GM18909 (cell line): ENCODE measurements around the gene CTSH.
"Not testable (repeated sequence)": the region's sequence is repeated elsewhere in the genome, so short reads cannot be mapped to it uniquely, and the experiment has no call there.

ENCODE experiments used
- ATAC-seq: cut with Tn5 transposase; IDR thresholded peaks from one replicate; pipeline ENCODE4 v1.9.1; 2021; ENCODE audit warnings: mild to moderate bottlenecking; ENCODE audit not compliant: unreplicated experiment, poor library complexity

CTSH gene

DNA sequence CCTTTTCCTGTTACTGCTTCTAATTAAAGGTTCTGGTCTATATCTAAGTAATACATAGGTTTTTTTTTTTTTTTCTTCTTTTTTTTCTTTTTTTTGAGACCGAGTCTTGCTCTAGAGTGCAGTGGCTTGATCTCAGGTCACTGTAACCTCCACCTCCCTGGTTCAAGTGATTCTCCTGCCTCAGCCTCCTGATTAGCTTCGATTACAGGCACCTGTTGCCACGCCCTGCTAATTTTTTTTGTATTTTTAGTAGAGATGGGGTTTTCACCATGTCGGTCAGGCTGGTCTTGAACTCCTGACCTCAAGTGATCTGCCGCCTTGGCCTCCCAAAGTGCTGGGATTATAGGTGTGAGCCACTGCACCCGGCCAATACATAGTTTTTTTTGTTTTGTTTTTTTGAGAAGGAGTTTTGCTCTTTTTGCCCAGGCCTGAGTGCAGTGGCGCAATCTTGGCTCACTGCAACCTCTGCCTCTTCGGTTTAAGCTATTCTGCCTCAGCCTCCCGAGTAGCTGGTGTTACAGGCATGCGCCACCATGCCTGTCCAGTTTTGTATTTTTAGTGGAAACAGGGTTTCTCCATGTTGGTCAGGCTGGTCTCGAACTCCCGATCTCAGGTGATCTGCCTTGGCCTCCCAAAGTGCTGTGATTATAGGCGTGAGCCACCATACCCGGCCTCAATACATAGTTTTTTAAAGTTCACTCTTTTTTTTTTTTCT lies 43.9 kb downstream of the CTSH start:
- ATAC-seq: not testable (repeated sequence)

- no peak for ATAC-seq
These were observed 46.3 kb downstream of the CTSH start for GRCh38 chr15:78898540-78898939.

GRCh38 chr15:78895471-78895870 lies 49.4 kb downstream of the CTSH start:
- ATAC-seq: no peak

- ATAC-seq: no peak
These were observed 51.3 kb downstream of the CTSH start for GRCh38 chr15:78893538-78893937.

DNA sequence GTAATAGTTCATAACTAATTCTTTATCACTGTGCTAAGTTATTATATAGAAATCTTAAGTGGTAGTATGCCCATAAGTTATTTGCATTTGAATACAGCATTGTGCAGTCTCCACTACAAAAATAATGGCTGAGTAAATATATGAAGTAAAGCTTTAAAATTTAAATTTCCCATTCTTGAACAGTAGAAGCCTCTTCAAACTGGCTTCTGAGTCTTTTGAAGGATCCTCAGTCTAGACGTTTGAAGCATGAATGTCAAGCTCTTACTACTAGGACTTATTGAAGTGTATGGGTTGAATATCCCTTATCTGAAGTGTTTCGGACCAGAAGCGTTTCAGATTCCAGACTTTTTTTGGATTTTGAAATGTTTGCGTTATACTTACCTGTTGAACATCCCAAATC lies 55.8 kb downstream of the CTSH start:
- no peak for ATAC-seq

- no peak for ATAC-seq
These were observed 63.2 kb downstream of the CTSH start for GRCh38 chr15:78881681-78882080.

GRCh38 chr15:78880813-78881212 lies 64.0 kb downstream of the CTSH start:
- ATAC-seq: no peak

DNA sequence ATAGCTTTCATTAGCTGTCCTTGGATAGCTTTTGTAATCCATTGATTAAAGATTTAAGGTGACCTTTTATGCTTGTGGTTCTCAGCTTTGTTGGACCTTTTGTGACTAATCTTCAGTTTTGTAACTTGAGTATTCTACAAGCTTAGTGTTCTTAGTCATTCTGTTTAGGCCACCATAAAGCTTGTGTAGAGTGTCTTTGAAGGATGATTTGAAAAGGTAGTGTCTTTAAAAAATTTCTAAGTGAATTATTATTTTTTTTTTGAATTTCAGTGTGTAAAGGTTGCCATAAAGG lies 64.7 kb downstream of the CTSH start:
- no peak for ATAC-seq

GRCh38 chr15:78879517-78880241 lies 65.2 kb downstream of the CTSH start:
- no peak for ATAC-seq

GRCh38 chr15:78878356-78878755 lies 66.5 kb downstream of the CTSH start:
- no peak for ATAC-seq

DNA sequence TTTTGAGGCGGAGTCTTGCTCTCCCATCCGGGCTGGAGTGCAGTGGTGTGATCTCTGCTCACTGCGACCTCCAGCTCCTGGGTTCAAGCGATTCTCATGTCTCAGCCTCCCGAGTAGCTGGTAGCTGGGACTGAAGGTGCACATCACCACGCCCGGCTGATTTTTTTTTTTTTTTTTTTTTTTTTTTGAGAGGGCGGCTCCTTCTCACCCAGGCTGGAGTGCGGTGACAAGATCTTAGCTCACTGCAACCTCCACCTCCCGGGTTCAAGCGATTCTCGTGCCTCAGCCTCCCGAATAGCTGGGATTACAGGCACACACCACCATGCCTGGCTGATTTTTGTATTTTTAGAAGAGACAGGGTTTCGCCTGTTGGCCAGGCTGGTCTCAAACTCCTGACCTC lies 67.9 kb downstream of the CTSH start:
- not testable (repeated sequence) for ATAC-seq

GRCh38 chr15:78875107-78875914 lies 69.5 kb downstream of the CTSH start:
- ATAC-seq: no peak

GRCh38 chr15:78873793-78874765 lies 70.8 kb downstream of the CTSH start:
- ATAC-seq: no peak

GRCh38 chr15:78872972-78873792 lies 71.7 kb downstream of the CTSH start:
- ATAC-seq: peak; percentile 73

DNA sequence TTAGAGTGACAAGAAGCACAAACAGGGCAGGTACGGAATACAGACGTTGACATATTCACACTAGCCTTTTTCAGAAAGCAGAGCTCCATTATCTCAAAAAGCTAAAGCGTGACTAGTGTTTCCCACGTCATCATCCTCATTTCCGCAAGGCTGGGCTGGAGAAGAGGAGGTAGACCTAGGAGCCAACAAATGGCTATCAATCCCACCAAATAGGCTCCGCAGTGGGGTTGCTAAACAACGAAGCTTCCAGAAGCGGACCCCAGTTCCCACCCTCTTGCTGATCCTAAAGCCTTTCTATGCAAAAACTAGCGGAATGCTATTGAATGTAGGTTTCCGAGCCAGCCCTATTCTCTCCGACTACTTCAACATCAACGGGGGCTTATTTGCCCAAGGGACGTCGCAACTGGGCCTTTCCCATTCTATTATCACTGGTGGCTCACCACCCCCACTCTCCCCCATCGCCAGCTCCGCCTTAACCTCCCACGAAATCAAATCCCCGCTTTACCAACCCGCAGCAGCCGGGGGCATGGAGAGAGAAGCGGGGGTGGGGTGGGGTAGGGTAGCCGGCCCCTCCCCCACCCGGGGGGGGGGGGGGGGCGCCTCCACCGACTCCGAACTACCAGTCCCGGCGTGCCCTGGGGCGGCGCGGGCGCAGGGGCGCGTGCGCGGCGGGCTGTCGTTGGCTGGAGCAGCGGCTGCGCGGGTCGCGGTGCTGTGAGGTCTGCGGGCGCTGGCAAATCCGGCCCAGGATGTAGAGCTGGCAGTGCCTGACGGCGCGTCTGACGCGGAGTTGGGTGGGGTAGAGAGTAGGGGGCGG lies 72.5 kb downstream of the CTSH start, which contains the start of gene MORF4L1:
Gene MORF4L1, plus strand, starts transcription at position 736 of the 817 bp plus-strand sequence. CDS start 128 bp downstream, outside the sequence.
- ATAC-seq: peak; percentile 82

- ATAC-seq: not testable (repeated sequence)
These were observed 73.2 kb downstream of the CTSH start for GRCh38 chr15:78871483-78872127.
